GM13977 (cell line): ENCODE data around the gene NUP50.

Source experiments
- DNase-seq: peaks from one replicate; pipeline ENCODE4 v3.0.0; 2012; ENCODE audit warnings: low spot score
- in situ Hi-C: fragments of 300-500 bp; cut with MboI; formaldehyde crosslinking; loops from one replicate; pipeline ENCODE4 v1.12.0; 2022; ENCODE audit warnings: low sequenced_read_pairs, low pct_unique_long_range_greater_than_20kb, mixed read lengths, inconsistent platforms; ENCODE audit not compliant: unreplicated experiment
- TF ChIP-seq, protein P1 (sequence below): IDR thresholded peaks from 2 replicates; pipeline ENCODE4 v1.5.1; 2012; ENCODE audit warnings: mild to moderate bottlenecking, control low read depth; ENCODE audit not compliant: insufficient read depth; ENCODE audit errors: extremely low read depth, missing control alignments

Gene NUP50

DNA sequence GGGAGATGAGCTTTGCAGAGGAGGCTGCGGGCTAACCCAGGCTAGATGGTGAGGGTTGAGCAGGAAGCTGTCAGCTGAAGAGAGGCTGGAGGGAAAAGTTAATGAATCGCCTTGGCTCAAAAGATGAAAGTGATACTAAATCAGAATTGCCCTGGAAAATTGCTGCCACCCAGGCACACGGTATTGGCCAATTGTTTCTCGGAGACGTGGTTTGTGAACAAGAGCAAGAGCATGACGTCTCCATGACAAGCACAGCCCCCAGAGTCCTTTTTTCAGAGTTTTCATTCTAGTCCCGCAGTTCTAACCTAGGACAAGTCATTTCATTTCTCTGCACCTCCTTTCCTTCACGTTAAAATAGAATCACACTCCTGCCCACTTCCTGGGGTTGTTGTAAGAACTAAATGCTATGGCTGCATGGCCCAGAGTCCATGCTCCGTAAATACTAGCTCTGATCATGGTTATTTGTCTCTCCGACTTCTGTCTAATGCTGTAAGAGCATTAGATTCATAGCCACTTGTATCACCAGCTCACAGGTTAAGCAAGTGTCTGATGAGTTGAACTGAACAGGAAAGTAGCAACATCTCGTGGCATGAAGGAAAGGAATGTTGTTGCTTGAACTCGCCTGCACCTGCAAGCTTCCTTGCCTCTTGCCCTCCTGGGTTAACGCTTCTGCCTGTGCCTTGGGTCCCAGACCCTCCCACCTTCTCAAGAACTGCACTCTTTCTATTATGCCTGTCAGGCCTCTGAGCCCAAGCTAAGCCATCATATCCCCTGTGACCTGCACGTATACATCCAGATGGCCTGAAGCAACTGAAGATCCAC, 33.8 kb upstream of the NUP50 start:
- DNase-seq = no peak
- in situ Hi-C loops = no loop called here
- TF ChIP-seq, protein P1, sequence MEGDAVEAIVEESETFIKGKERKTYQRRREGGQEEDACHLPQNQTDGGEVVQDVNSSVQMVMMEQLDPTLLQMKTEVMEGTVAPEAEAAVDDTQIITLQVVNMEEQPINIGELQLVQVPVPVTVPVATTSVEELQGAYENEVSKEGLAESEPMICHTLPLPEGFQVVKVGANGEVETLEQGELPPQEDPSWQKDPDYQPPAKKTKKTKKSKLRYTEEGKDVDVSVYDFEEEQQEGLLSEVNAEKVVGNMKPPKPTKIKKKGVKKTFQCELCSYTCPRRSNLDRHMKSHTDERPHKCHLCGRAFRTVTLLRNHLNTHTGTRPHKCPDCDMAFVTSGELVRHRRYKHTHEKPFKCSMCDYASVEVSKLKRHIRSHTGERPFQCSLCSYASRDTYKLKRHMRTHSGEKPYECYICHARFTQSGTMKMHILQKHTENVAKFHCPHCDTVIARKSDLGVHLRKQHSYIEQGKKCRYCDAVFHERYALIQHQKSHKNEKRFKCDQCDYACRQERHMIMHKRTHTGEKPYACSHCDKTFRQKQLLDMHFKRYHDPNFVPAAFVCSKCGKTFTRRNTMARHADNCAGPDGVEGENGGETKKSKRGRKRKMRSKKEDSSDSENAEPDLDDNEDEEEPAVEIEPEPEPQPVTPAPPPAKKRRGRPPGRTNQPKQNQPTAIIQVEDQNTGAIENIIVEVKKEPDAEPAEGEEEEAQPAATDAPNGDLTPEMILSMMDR = no peak

GRCh38 chr22:45130891-45131290, 32.8 kb upstream of the NUP50 start:
- in situ Hi-C loops = no loop called here
- TF ChIP-seq, protein P1 = no peak

DNA sequence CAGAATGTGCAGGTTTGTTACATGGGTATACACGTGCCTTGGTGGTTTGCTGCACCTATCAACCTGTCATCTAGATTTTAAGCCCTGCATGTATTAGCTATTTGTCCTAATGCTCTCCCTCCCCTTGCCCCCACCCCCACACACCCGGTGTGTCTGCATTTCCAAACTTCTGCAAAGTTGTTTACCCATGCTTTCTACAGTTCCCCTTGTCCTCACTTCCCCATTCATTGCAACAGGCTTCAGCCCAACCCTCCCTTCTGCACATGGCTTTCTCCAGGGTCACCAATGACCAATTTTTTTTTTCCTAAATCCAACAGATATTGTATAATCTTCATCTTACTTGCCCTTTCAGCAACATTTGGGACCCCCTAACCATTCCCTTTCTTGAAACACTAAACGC, 32.0 kb upstream of the NUP50 start:
- in situ Hi-C loops = no loop called here
- TF ChIP-seq, protein P1 = no peak
- DNase-seq = no peak

More at GRCh38 chr22:45130891-45131290, 32.8 kb upstream of the NUP50 start:
- DNase-seq = no peak

DNA sequence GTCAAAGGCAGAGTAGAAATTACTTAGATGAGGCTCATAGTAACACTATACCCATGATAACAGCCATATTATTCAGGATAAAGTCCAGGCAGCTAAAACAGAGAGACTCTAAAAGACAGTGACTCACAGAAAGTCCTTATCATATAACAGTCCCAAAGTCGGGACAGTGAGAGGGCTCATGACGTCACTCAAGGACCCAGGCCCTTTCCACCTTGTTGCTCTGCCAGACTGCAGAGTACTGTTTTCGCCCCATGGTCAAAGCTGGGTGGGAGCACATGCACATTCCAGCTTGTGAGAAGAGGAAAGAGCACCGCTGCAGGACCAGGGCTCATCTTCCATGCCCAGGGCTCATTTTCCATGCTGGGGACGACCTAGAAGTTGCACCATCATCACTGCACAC, 29.4 kb upstream of the NUP50 start:
- in situ Hi-C loops = no loop called here
- TF ChIP-seq, protein P1 = no peak
- DNase-seq = no peak

DNA sequence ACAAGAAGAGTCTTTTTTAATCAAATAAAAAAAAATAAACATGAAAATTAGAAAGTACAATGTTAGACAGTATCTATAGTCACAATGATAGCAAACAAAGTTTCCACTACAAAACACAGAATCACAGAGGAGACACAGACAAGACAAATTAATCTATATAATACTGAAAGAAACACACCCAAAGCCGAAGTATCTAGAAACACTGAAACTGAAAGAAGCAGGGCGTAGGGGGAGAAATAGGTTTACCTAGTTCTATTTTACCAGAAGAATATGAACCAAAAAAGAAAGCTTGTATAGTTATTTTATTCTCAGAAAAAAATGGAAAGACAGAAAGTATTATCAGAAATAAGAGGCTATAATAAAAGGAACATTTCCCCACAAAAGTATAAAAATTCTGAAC, 27.1 kb upstream of the NUP50 start:
- peak; percentile 66 for DNase-seq
- TF ChIP-seq, protein P1 = no peak
- in situ Hi-C loops = no loop called here

GRCh38 chr22:45139693-45140092, 24.0 kb upstream of the NUP50 start:
- DNase-seq = no peak
- TF ChIP-seq, protein P1 = no peak
- in situ Hi-C loops = no loop called here
